OCI-LY7 (cell line): ENCODE measurements around the gene SIGLEC12.

Experiments
- CTCF ChIP-seq: fragments of 200-600 bp; sonication (generic); conservative IDR thresholded peaks from 2 replicates; pipeline ENCODE4 v1.5.1; 2014; ENCODE audit warnings: mild to moderate bottlenecking, antibody characterized with exemption, low read length, moderate library complexity, mixed read lengths
- EZH2phosphoT487 ChIP-seq: fragments of 200-600 bp; sonication (generic); IDR thresholded peaks from 2 replicates; pipeline ENCODE4 v1.6.1; 2018; ENCODE audit warnings: low read depth, borderline replicate concordance, mild to moderate bottlenecking, mixed run types, antibody characterized with exemption, low read length, moderate library complexity, mixed read lengths

DNA sequence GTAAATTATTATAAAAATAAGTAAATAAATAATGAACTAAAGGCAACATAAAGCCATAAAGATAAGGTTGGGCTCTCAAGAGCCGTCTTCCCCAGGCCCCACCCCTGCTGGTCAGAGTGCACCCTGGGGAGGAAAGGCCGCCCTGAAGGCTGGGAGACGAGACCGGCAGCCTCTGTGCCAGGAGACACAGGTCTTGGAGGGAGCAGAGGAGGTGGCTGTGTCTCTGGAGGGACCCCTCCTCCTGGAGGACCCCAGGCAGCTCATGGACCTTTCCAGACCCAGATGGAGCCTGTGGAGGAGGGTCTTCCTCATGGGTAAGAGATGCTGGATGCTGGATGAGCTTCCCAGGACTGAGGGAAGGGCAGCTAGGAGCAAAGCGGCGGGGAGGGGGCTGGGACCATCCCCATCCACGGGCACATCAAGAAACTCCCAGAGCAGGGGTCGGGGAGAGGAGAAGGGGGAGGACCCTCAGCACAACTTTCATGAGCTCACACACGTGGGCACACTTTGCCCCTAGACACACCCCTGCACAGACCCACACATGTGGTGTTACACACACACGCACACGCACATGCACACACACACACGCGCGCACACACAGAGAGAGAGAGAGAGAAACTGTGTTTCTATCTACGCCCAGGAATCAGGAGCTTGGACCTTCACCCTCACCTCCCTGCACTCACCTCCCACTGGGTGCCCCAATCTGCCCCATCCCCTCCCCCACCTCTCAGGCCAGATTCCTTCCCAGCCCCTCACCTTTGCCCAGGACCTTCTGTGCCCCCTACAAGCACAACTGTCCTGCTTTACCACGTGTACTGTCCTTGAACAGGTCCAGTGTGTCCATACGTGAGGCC is 23.0 kb downstream of the SIGLEC12 start, which contains the start of gene CEACAM18:
- TF ChIP-seq CTCF (no peak), EZH2phosphoT487 (no peak)
